Neutrophil (primary cell): ENCODE measurements around the gene GOLGA1.
"Not testable (repeated sequence)": the region's sequence is repeated elsewhere in the genome, so short reads cannot be mapped to it uniquely, and the experiment has no call there.

Experiments used
- H3K27ac ChIP-seq: fragments of 200-600 bp; sonication (generic); 2 replicates; pipeline ENCODE4 v1.5.1; 2016; ENCODE audit warnings: mild to moderate bottlenecking, moderate library complexity
- H3K27me3 ChIP-seq: fragments of 200-600 bp; sonication (generic); 2 replicates; pipeline ENCODE4 v1.6.0; 2016; ENCODE audit warnings: mild to moderate bottlenecking
- H3K36me3 ChIP-seq: fragments of 200-600 bp; sonication (generic); 2 replicates; pipeline ENCODE4 v1.5.1; 2017
- H3K4me1 ChIP-seq, 2 experiments: fragments of 200-600 bp in 1 of 2; sonication (generic) in 1 of 2; 1 replicate in 1 of 2; 2 replicates in 1 of 2; pipeline versions ENCODE4 v1.5.1 to v1.6.1; 2013 to 2016; ENCODE audit warnings: low read depth in 1 of 2, low read length in 1 of 2, mild to moderate bottlenecking in 1 of 2, moderate library complexity in 1 of 2; ENCODE audit not compliant: control insufficient read depth in 1 of 2, insufficient read depth in 1 of 2
- H3K4me3 ChIP-seq, 2 experiments: fragments of 200-600 bp in 1 of 2; sonication (generic) in 1 of 2; 1 replicate in 1 of 2; 2 replicates in 1 of 2; pipeline ENCODE4 v1.5.1; 2013 to 2016; ENCODE audit warnings: low read depth in 1 of 2, low read length in 1 of 2, mild to moderate bottlenecking in 1 of 2, moderate library complexity in 1 of 2
- H3K9me3 ChIP-seq: fragments of 200-600 bp; sonication (generic); 2 replicates; pipeline ENCODE4 v1.5.1; 2016
- CTCF ChIP-seq: fragments of 200-600 bp; sonication (generic); IDR thresholded peaks from 2 replicates; pipeline ENCODE4 v1.5.1; 2016; ENCODE audit warnings: antibody characterized with exemption

Gene GOLGA1

GRCh38 chr9:124843456-124844034 lies 97.3 kb downstream of the GOLGA1 start:
- Histone ChIP-seq H3K27ac (no peak overlapping the region), H3K4me3 (no peak overlapping the region), H3K4me1 (no peaks in the 10 kb centered on the region), H3K9me3 (no peaks in the 10 kb centered on the region), H3K36me3 (no peaks in the 10 kb centered on the region), H3K27me3 (peaks cover 21% of the 10 kb centered on the region)
- TF ChIP-seq CTCF: no peak

GRCh38 chr9:124841075-124841821 lies 99.6 kb downstream of the GOLGA1 start:
- H3K4me3 ChIP-seq: no peak overlapping the region
- H3K4me1 ChIP-seq: no peaks in the 10 kb centered on the region
- no peak overlapping the region for H3K27ac ChIP-seq
- no peaks in the 10 kb centered on the region for H3K9me3 ChIP-seq
- H3K36me3 ChIP-seq: no peaks in the 10 kb centered on the region
- H3K27me3 ChIP-seq: peaks cover 44% of the 10 kb centered on the region
- no peak for TF ChIP-seq CTCF

GRCh38 chr9:124840300-124840833 lies 100.5 kb downstream of the GOLGA1 start:
- Histone ChIP-seq H3K27ac (no peak overlapping the region), H3K9me3 (no peaks in the 10 kb centered on the region), H3K4me3 (no peak overlapping the region), H3K36me3 (no peaks in the 10 kb centered on the region), H3K4me1 (no peaks in the 10 kb centered on the region), H3K27me3 (peaks cover 45% of the 10 kb centered on the region)
- no peak for TF ChIP-seq CTCF

GRCh38 chr9:124839612-124840299 lies 101.1 kb downstream of the GOLGA1 start:
- H3K4me1 ChIP-seq: no peaks in the 10 kb centered on the region
- peaks cover 45% of the 10 kb centered on the region for H3K27me3 ChIP-seq
- no peak overlapping the region for H3K27ac ChIP-seq
- no peaks in the 10 kb centered on the region for H3K9me3 ChIP-seq
- H3K4me3 ChIP-seq: no peak overlapping the region
- TF ChIP-seq CTCF: no peak
- no peaks in the 10 kb centered on the region for H3K36me3 ChIP-seq

- H3K27me3 ChIP-seq: peaks cover 45% of the 10 kb centered on the region
- H3K9me3 ChIP-seq, H3K36me3 ChIP-seq, H3K27ac ChIP-seq, H3K4me3 ChIP-seq, H3K4me1 ChIP-seq: not testable (repeated sequence)
Observed at GRCh38 chr9:124838567-124839275, 102.2 kb downstream of the GOLGA1 start.

- not testable (repeated sequence) for H3K9me3 ChIP-seq
Observed at GRCh38 chr9:124838132-124838531, 102.8 kb downstream of the GOLGA1 start.

More at GRCh38 chr9:124838132-124838531, 102.8 kb downstream of the GOLGA1 start:
- not testable (repeated sequence) for H3K4me3 ChIP-seq, H3K36me3 ChIP-seq, H3K4me1 ChIP-seq, H3K27ac ChIP-seq
- peaks cover 45% of the 10 kb centered on the region for H3K27me3 ChIP-seq
